Caco-2 (cell line): Measurements from ENCODE around the gene RAB10. TPM values are rescaled to one million over a fixed set of nuclear protein-coding genes. Genes with fewer than 3 reads are reported as not detected.

Experiments used
- BruUV-seq: library from RNA; stranded (reverse); fragments of 400-500 nt; replicated peaks from 2 replicates; lab custom pipeline; 2021; lab: Mats Ljungman, UMichigan
- CTCF ChIA-PET: fragments of 300-600 bp; sonication (Branson Sonifier 250); formaldehyde crosslinking; loops from one replicate; lab custom pipeline; 2022; ENCODE audit warnings: antibody characterized with exemption; lab: Charles Lee
- POLR2A ChIA-PET: fragments of 300-600 bp; sonication (Branson Sonifier 250); formaldehyde crosslinking; loops from one replicate; lab custom pipeline; 2022; ENCODE audit warnings: antibody characterized with exemption; lab: Charles Lee
- DNase-seq, 2 experiments: peaks; one replicate each; pipeline versions ENCODE4 v3.0.0 to v3.0.0-alpha.2; 2020 to 2022
- H3K27me3 ChIP-seq: replicated peaks from 2 replicates; pipeline ENCODE4 v1.6.0; 2011; ENCODE audit warnings: low read length; ENCODE audit not compliant: control insufficient read depth, insufficient read depth
- H3K36me3 ChIP-seq: 2 replicates; pipeline ENCODE4 v1.5.1; 2011; ENCODE audit warnings: low read length; ENCODE audit not compliant: control insufficient read depth, insufficient read depth
- H3K4me1 ChIP-seq: fragments of 250-450 bp; sonication (Bioruptor Pico); 2 replicates; pipeline ENCODE4 v1.5.1; 2020; ENCODE audit warnings: mild to moderate bottlenecking
- H3K4me3 ChIP-seq: 2 replicates; pipeline ENCODE4 v1.5.1; 2011; ENCODE audit warnings: low read depth, mild to moderate bottlenecking, control low read depth, low read length
- H3K9me3 ChIP-seq: fragments of 250-450 bp; sonication (Bioruptor Pico); 2 replicates; pipeline ENCODE4 v1.5.1; 2020; ENCODE audit warnings: mild to moderate bottlenecking, moderate library complexity
- H3K27ac Mint-ChIP-seq: one replicate; pipeline ENCODE4 v1.8.0; 2022; ENCODE audit warnings: mixed read lengths; ENCODE audit not compliant: unreplicated experiment
- H3K27me3 Mint-ChIP-seq: one replicate; pipeline ENCODE4 v1.8.0; 2022; ENCODE audit warnings: mixed read lengths; ENCODE audit not compliant: insufficient read depth, unreplicated experiment
- H3K36me3 Mint-ChIP-seq: one replicate; pipeline ENCODE4 v1.8.0; 2022; ENCODE audit warnings: mild to moderate bottlenecking, mixed read lengths; ENCODE audit not compliant: insufficient read depth, unreplicated experiment
- H3K4me1 Mint-ChIP-seq: one replicate; pipeline ENCODE4 v1.8.0; 2022; ENCODE audit warnings: low read depth, mixed read lengths; ENCODE audit not compliant: unreplicated experiment
- H3K4me3 Mint-ChIP-seq: one replicate; pipeline ENCODE4 v1.8.0; 2022; ENCODE audit warnings: mild to moderate bottlenecking, moderate library complexity, mixed read lengths; ENCODE audit not compliant: unreplicated experiment
- H3K9me3 Mint-ChIP-seq: one replicate; pipeline ENCODE4 v1.8.0; 2022; ENCODE audit warnings: mixed read lengths; ENCODE audit not compliant: unreplicated experiment
- CTCF ChIP-seq, 2 experiments: fragments of 200-600 bp in 1 of 2; IDR thresholded peaks; 1 replicate in 1 of 2; 2 replicates in 1 of 2; pipeline versions ENCODE4 v1.5.1 to v1.8.0; 2011 to 2022; ENCODE audit warnings: antibody characterized with exemption in 1 of 2, control low read depth in 1 of 2, inconsistent platforms in 1 of 2, low read depth in 1 of 2, low read length in 1 of 2, mild to moderate bottlenecking in 1 of 2, moderate library complexity in 1 of 2; ENCODE audit not compliant: insufficient read depth in 1 of 2, severe bottlenecking in 1 of 2, unreplicated experiment in 1 of 2
- intact Hi-C: fragments of 100-400 bp; cut with micrococcal nuclease; formaldehyde crosslinking; loops from one replicate; pipeline ENCODE4 v1.10.0; 2022; ENCODE audit not compliant: unreplicated experiment
- total RNA-seq: library from RNA; stranded (reverse); gene quantifications from 2 replicates; pipeline ENCODE4 v1.2.3, GENCODE V29; 2022

RAB10 gene
- total RNA-seq, 1 experiment from 2014 or later, result 213 TPM

- Mint-ChIP-seq H3K4me1 (no peaks in the 10 kb centered on the region), H3K4me3 (no peak overlapping the region), H3K9me3 (no peaks in the 10 kb centered on the region), H3K27ac (no peak overlapping the region), H3K36me3 (peaks cover 88% of the 10 kb centered on the region), H3K27me3 (no peaks in the 10 kb centered on the region)
- Histone ChIP-seq H3K9me3 (no peaks in the 10 kb centered on the region), H3K4me1 (no peaks in the 10 kb centered on the region), H3K36me3 (no peaks in the 10 kb centered on the region), H3K27me3 (no peaks in the 10 kb centered on the region), H3K4me3 (no peak overlapping the region)
- BruUV-seq, result no TSS peak
- no peak for TF ChIP-seq CTCF (IDR thresholded peaks at IDR 0.05; ENCODE audit: insufficient read depth in 1 of 2, low read depth in 1 of 2, low read length in 1 of 2, severe bottlenecking in 1 of 2, unreplicated experiment in 1 of 2)
- POLR2A ChIA-PET, result no interaction called here
- DNase-seq, result no peak
- CTCF ChIA-PET, result interaction anchor here (0.6 kb wide), 1 partner anchor 267 kb away, joined by 4 read pairs; no protein-coding TSS in a partner anchor
- intact Hi-C loops, result no loop called here
Observed at GRCh38 chr2:26118682-26119081, 84.8 kb downstream of the RAB10 start.

DNA sequence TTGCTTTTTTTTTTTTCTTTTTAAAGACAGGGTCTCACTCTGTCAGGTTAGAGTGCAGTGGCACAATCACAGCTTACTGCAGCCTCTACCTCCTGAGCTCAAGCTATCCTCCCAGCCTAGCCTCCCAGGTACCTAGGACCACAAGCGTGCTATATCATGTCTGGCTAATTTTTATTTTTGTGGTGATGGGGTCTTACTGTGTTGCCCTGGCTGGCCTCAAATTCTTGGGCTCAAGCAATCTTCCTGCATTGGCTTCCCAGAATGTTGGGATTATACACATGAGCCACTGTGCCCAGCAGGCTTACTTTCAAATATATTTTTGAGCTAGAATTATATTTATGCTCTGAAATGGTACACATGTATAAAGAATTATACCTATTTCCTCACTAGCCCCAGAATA lies 85.6 kb downstream of the RAB10 start:
- BruUV-seq, result no TSS peak
- Histone ChIP-seq H3K9me3 (no peaks in the 10 kb centered on the region), H3K36me3 (no peaks in the 10 kb centered on the region), H3K4me1 (no peaks in the 10 kb centered on the region), H3K4me3 (no peak overlapping the region), H3K27me3 (no peaks in the 10 kb centered on the region)
- H3K27ac Mint-ChIP-seq, result no peak overlapping the region
- POLR2A ChIA-PET, result interaction anchor here (0.6 kb wide), 1 partner anchor 122 kb away, joined by 3 read pairs; no protein-coding TSS in a partner anchor
- H3K4me3 Mint-ChIP-seq, result no peak overlapping the region
- intact Hi-C loops, result no loop called here
- H3K9me3 Mint-ChIP-seq, result no peaks in the 10 kb centered on the region
- CTCF ChIA-PET, result interaction anchor here (0.6 kb wide), 1 partner anchor 45 kb away, joined by 6 read pairs; no protein-coding TSS in a partner anchor
- H3K4me1 Mint-ChIP-seq, result no peaks in the 10 kb centered on the region
- DNase-seq, result no peak
- H3K27me3 Mint-ChIP-seq, result no peaks in the 10 kb centered on the region
- peaks cover 81% of the 10 kb centered on the region for H3K36me3 Mint-ChIP-seq
- TF ChIP-seq CTCF (IDR thresholded peaks at IDR 0.05; ENCODE audit: insufficient read depth in 1 of 2, low read depth in 1 of 2, low read length in 1 of 2, severe bottlenecking in 1 of 2, unreplicated experiment in 1 of 2), result no peak

DNA sequence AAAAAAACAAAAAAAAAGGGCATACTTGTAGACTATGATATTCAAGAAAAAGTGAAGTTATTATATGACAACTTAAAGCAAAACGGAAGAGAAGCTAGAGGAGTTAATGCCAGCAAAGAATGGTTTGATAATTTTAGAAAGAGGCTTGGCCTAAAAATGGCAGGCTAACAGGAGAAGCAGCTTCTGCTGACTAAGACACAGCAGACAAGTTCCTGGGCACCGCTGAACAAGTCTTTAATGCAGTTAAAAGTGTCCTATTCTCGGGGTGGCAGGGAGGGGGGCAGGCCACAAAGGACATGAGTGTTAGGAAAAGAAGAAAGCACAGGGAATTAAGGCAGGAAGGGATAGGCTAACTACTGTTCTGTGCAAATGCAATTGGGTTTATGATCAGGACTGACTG lies 88.7 kb downstream of the RAB10 start:
- Mint-ChIP-seq H3K4me1 (no peaks in the 10 kb centered on the region), H3K9me3 (no peaks in the 10 kb centered on the region), H3K36me3 (peaks cover 80% of the 10 kb centered on the region), H3K27me3 (no peaks in the 10 kb centered on the region), H3K4me3 (no peak overlapping the region), H3K27ac (no peak overlapping the region)
- POLR2A ChIA-PET, result no interaction called here
- no peak for TF ChIP-seq CTCF (IDR thresholded peaks at IDR 0.05; ENCODE audit: insufficient read depth in 1 of 2, low read depth in 1 of 2, low read length in 1 of 2, severe bottlenecking in 1 of 2, unreplicated experiment in 1 of 2)
- no peak for DNase-seq
- no peaks in the 10 kb centered on the region for H3K9me3 ChIP-seq
- H3K4me3 ChIP-seq, result no peak overlapping the region
- BruUV-seq, result no TSS peak
- no peaks in the 10 kb centered on the region for H3K36me3 ChIP-seq
- intact Hi-C loops, result no loop called here
- H3K4me1 ChIP-seq, result no peaks in the 10 kb centered on the region
- H3K27me3 ChIP-seq, result no peaks in the 10 kb centered on the region
- CTCF ChIA-PET, result interaction anchor here (0.7 kb wide), 1 partner anchor 130 kb away, joined by 3 read pairs; no protein-coding TSS in a partner anchor
